ENCODE measurements around the gene RHEBL1.
"Not testable (repeated sequence)": the region's sequence is repeated elsewhere in the genome, so short reads cannot be mapped to it uniquely, and the experiment has no call there.

GRCh38 chr12:49061916-49062315, 7.9 kb downstream of the RHEBL1 start:
- TF ChIP-seq NR2C2 (CRISPR knock-in tag; IDR thresholded peaks at IDR 0.05); NFE2L1 (CRISPR knock-in tag; IDR thresholded peaks at IDR 0.05); ZBTB43 (CRISPR knock-in tag; IDR thresholded peaks at IDR 0.05); ATF6 (CRISPR knock-in tag; IDR thresholded peaks at IDR 0.05); IRF2 (CRISPR knock-in tag; IDR thresholded peaks at IDR 0.05; ENCODE audit: borderline replicate concordance, low read depth); CTCF (IDR thresholded peaks at IDR 0.05): not testable (repeated sequence)
